K562 (cell line): Measurements from ENCODE around the gene ANKRD6. TPM values are rescaled to one million over a fixed set of nuclear protein-coding genes. Genes with fewer than 3 reads are reported as not detected.

Experiments
- ATAC-seq: fragments of 200-7000 bp; cut with Tn5 transposase; 3 replicates; pipeline ENCODE4 v1.9.1; 2020; ENCODE audit warnings: moderate library complexity
- BruUV-seq: library from RNA; stranded (reverse); fragments of 400-500 nt; replicated peaks from 2 replicates; lab custom pipeline; 2021; lab: Mats Ljungman, UMichigan
- CTCF ChIA-PET: fragments of 300-600 bp; formaldehyde crosslinking; extraction: SDS; loops from one replicate; lab custom pipeline; 2021; ENCODE audit warnings: low intra/inter-chr PET ratio; lab: Yijun Ruan, JAX
- POLR2A ChIA-PET: fragments of 300-600, 350-650 bp; sonication (Branson Sonifier 250); formaldehyde crosslinking; extraction: SDS; loops from one replicate; lab custom pipeline; 2021; ENCODE audit warnings: antibody characterized with exemption, inconsistent platforms; lab: Yijun Ruan, JAX
- DNase-seq, 4 experiments: peaks; one replicate each; pipeline versions ENCODE4 v3.0.0 to v3.0.0-alpha.2; 2011 to 2018; ENCODE audit warnings: low spot score in 3 of 4, mixed read lengths in 3 of 4; ENCODE audit errors: extremely low read depth in 1 of 4
- FAIRE-seq: peaks from 2 replicates; lab custom pipeline; 2011; peaks lifted over from hg19 to GRCh38; lab: Jason Lieb, UNC
- H2AFZ ChIP-seq: 2 replicates; pipeline ENCODE4 v1.6.0; 2011; ENCODE audit warnings: low read depth, low read length, control low read depth, inconsistent platforms
- H3K27ac ChIP-seq: fragments of 200-600 bp; 3 replicates; pipeline ENCODE4 v1.8.0; 2011; ENCODE audit warnings: low read depth, mild to moderate bottlenecking, control low read depth, inconsistent platforms, low read length, moderate library complexity, mixed read lengths; ENCODE audit errors: extremely low read depth
- H3K27me3 ChIP-seq, 2 experiments: fragments of 300-600 bp in 1 of 2; 2 replicates in 1 of 2; 3 replicates in 1 of 2; pipeline versions ENCODE4 v1.6.0 to v1.8.0; 2011; ENCODE audit warnings: inconsistent platforms in 2 of 2, low read length in 2 of 2, mild to moderate bottlenecking in 1 of 2, mixed read lengths in 1 of 2, moderate library complexity in 1 of 2; ENCODE audit not compliant: control insufficient read depth in 2 of 2, insufficient read depth in 2 of 2
- H3K36me3 ChIP-seq: fragments of 300-600 bp; 3 replicates; pipeline ENCODE4 v1.8.0; 2011; ENCODE audit warnings: mild to moderate bottlenecking, low read length, inconsistent platforms; ENCODE audit not compliant: control insufficient read depth, insufficient read depth
- H3K4me1 ChIP-seq, 2 experiments: fragments of 200-600 bp in 1 of 2; replicated peaks in 1 of 2; 2 replicates in 1 of 2; 3 replicates in 1 of 2; pipeline versions ENCODE4 v1.5.1 to v1.8.0; 2011; ENCODE audit warnings: inconsistent platforms in 2 of 2, low read length in 2 of 2, mild to moderate bottlenecking in 1 of 2, mixed read lengths in 1 of 2, moderate library complexity in 1 of 2; ENCODE audit not compliant: control insufficient read depth in 2 of 2, insufficient read depth in 2 of 2
- H3K4me2 ChIP-seq: 2 replicates; pipeline ENCODE4 v1.6.1; 2011; ENCODE audit warnings: low read length, control low read depth, inconsistent platforms, mixed read lengths; ENCODE audit not compliant: insufficient read depth
- H3K4me3 ChIP-seq: fragments of 200-600 bp; sonication (generic), shearing (Covaris generic); 2 replicates; pipeline ENCODE4 v1.5.1; 2016; ENCODE audit warnings: control low read depth, inconsistent platforms
- H3K79me2 ChIP-seq: fragments of 200-600 bp; 3 replicates; pipeline ENCODE4 v1.8.0; 2011; ENCODE audit warnings: low read length, inconsistent platforms; ENCODE audit not compliant: control insufficient read depth, insufficient read depth
- H3K9ac ChIP-seq, 2 experiments: 2 replicates each; pipeline versions ENCODE4 v1.6.0 to v1.6.1; 2011; ENCODE audit warnings: low read depth in 2 of 2, low read length in 2 of 2, control low read depth in 1 of 2, inconsistent platforms in 1 of 2, mild to moderate bottlenecking in 1 of 2, mixed read lengths in 1 of 2; ENCODE audit not compliant: insufficient read depth in 1 of 2
- H3K9me1 ChIP-seq: one replicate; pipeline ENCODE4 v1.6.0; 2011; ENCODE audit warnings: inconsistent platforms, mild to moderate bottlenecking, low read length, moderate library complexity; ENCODE audit not compliant: control insufficient read depth, insufficient read depth
- H3K9me3 ChIP-seq: replicated peaks from 2 replicates; pipeline ENCODE4 v1.5.1; 2011; ENCODE audit warnings: low read depth, low read length, inconsistent platforms; ENCODE audit not compliant: control insufficient read depth, insufficient read depth
- H4K20me1 ChIP-seq: replicated peaks from 2 replicates; pipeline ENCODE4 v1.6.1; 2011; ENCODE audit warnings: low read length, inconsistent platforms, mixed read lengths; ENCODE audit not compliant: control insufficient read depth, insufficient read depth
- KDM1A ChIP-seq, 2 experiments: fragments of 450-650 bp; IDR thresholded peaks; 2 replicates each; pipeline ENCODE4 v1.6.1; 2016; ENCODE audit warnings: mild to moderate bottlenecking in 2 of 2
- MGA ChIP-seq: fragments of 450-650 bp; IDR thresholded peaks from 2 replicates; pipeline ENCODE4 v1.6.1; 2016; ENCODE audit warnings: mild to moderate bottlenecking, moderate library complexity
- POLR2A ChIP-seq: fragments of 450-650 bp; conservative IDR thresholded peaks from 2 replicates; pipeline ENCODE4 v1.6.1; 2016
- ZSCAN32 ChIP-seq: fragments of 450-650 bp; formaldehyde crosslinking; IDR thresholded peaks from 2 replicates; pipeline ENCODE4 v1.4.0; 2020; ENCODE audit warnings: mild to moderate bottlenecking, moderate library complexity
- WGBS: fragments of 100-300 bp; shearing (Covaris generic); methylation state at CpG from one replicate; pipeline ENCODE4 v1.1.6; 2016; ENCODE audit warnings: low coverage, mixed read lengths; ENCODE audit not compliant: insufficient coverage; ENCODE audit errors: missing lambda C conversion rate; 5-methylcytosine and 5-hydroxymethylcytosine counted together
- in situ Hi-C: fragments of 300-500 bp; cut with MboI; formaldehyde crosslinking; loops from 4 replicates; pipeline ENCODE4 v1.15.0; 2018; ENCODE audit warnings: inconsistent platforms, mixed read lengths
- intact Hi-C: fragments of 100-400 bp; cut with micrococcal nuclease; formaldehyde crosslinking; loops from 2 replicates; pipeline ENCODE4 v1.14.2; 2022
- polyA plus RNA-seq, 8 experiments: library from polyadenylated mRNA; depleted of rRNA in 4 of 8; stranded (reverse) in 5 of 8; unstranded in 3 of 8; fragments of >200 nt; fragmentation: Nextera tagmentation in 2 of 8; fragmentation: Illumina TruSeq in 1 of 8; extraction: Ambion mirVana in 2 of 8; extraction: Trizol in 1 of 8; gene quantifications; 2 replicates each; pipeline versions ENCODE4 v1.2.1 to v1.2.3, GENCODE V29; 2011 to 2014; ENCODE audit warnings: inconsistent platforms in 1 of 8, missing spikeins in 1 of 8
- total RNA-seq, 7 experiments: library from RNA; depleted of rRNA in 6 of 7; stranded (reverse); fragments of >200 nt in 6 of 7; fragmentation: Illumina TruSeq in 2 of 7; extraction: Trizol in 2 of 7; gene quantifications; 2 replicates each; pipeline versions ENCODE4 v1.2.1 to v1.2.3, GENCODE V29; 2011 to 2021; ENCODE audit warnings: low replicate concordance in 1 of 7

Gene ANKRD6
- total and polyA plus RNA-seq, 9 of the 15 experiments (the other 6 are each of a cell fraction or from before 2014, with no cell fraction given): 0.04 to 0.22 (median 0.08) TPM; not detected in 4

DNA sequence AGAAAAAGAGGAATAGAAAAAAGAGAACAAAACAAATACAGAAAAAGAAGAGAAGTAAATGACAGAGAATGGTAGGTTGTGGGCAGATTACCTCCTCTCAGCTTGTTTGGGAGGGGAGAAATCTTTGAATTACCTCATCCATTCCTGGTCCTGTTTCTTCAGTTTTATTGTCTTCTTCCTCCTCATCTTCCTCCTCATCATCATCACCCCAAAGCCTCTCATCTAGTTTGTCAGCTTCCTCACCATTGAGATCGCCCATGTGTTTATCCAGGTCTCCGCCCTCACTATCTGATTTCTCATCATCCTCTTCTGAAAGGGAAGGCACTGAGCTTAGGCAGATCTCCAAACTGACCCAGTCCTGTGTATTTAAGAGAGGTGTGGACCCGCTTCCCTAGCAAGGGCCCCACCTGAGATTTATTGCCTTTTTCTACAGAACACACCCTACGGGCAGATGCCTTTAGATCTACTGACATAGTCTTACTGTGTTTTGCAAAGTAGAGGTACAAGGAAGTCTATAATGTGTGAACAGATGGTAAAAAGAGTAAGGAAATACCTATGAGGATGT, 229.8 kb downstream of the ANKRD6 start:
- no peaks in the 10 kb centered on the region for H4K20me1 ChIP-seq
- no peaks in the 10 kb centered on the region for H3K79me2 ChIP-seq
- no TSS peak for BruUV-seq
- H3K36me3 ChIP-seq: peaks cover 90% of the 10 kb centered on the region
- no peak overlapping the region for H3K27ac ChIP-seq
- no peak overlapping the region for H2AFZ ChIP-seq
- no peaks in the 10 kb centered on the region for H3K9me3 ChIP-seq
- no peaks in the 10 kb centered on the region for H3K27me3 ChIP-seq
- H3K4me2 ChIP-seq: no peak overlapping the region
- CTCF ChIA-PET: no interaction called here
- no peak overlapping the region for H3K9ac ChIP-seq
- intact Hi-C loops: no loop called here
- H3K4me1 ChIP-seq: no peaks in the 10 kb centered on the region
- TF ChIP-seq KDM1A (IDR thresholded peaks at IDR 0.05) (no peak), ZSCAN32 (CRISPR knock-in tag) (no peak), POLR2A (0 out of 2 replicates have a peak, but pooled peaks have one; percentile 19), MGA (no peak)
- POLR2A ChIA-PET: interaction anchor here (1.0 kb wide), 1 partner anchor 13 kb away, joined by 3 read pairs; no protein-coding TSS in a partner anchor
- ATAC-seq: no peak
- no peak for DNase-seq
- in situ Hi-C loops: no loop called here
- WGBS: 95% methylated on average over 4 of the region's 4 CpGs
- H3K9me1 ChIP-seq: no peaks in the 10 kb centered on the region
- no peak overlapping the region for H3K4me3 ChIP-seq
- FAIRE-seq: no peak
